Cerebellar nuclear complex (tissue), 1 donor: ENCODE measurements around the gene LRRC23.
"Not testable (repeated sequence)": the region's sequence is repeated elsewhere in the genome, so short reads cannot be mapped to it uniquely, and the experiment has no call there.

Experiments
- DNase-seq, 2 experiments: peaks; one replicate each; lab custom pipeline; 2025; lab: John Stamatoyannopoulos, UW

LRRC23 gene, protein sequence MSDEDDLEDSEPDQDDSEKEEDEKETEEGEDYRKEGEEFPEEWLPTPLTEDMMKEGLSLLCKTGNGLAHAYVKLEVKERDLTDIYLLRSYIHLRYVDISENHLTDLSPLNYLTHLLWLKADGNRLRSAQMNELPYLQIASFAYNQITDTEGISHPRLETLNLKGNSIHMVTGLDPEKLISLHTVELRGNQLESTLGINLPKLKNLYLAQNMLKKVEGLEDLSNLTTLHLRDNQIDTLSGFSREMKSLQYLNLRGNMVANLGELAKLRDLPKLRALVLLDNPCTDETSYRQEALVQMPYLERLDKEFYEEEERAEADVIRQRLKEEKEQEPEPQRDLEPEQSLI

DNA sequence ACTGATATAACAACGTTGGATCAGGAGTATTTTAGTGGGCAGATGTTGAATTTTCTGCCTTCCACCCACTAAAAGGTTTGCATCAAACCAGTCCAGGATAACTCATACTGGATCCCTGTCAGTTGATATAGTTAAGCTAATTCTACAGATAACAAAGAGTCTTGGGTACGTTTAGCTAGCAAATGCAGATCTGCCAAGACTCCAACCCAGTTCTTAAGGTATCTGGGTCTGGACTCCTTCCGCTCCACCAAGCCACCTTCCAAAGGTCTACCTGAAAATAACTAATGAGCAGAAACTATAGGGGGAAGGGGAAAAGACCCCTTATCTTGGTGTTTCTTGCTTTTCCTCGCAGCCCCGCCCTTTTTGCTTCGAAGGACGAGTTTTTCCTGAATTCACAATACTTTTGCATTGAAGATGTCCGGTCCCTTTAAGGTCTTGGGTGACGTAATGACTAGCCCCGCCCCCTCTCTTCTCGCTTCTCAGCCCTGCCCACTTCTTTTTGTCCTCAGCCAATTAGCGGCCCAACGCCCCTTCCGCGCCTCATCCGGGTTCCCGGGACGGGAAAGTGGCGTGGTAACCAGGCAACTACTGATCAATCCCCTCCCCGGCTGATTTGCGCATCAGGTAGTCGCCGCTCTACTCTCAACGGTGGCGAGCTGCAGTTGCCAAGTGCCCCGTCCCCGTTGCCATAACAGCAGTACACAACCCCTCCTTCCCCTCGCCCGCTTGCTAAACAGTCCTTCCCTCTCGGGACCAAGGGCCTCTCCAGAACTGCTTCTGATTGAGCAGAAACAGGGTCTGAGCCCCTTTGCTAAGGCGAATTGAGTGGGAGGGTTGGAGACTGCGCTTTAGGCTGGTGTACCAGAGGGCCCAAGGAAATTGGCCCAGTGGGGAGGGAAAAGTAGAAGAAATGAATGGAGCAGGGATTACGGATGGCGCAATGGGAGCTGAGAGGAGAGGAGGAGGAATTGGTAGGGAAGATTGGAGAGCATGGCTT, at the start of gene LRRC23:
Gene LRRC23 (plus strand): TSS at position 543 of the 997 bp plus-strand sequence. CDS start 812 bp downstream, outside the sequence.
- DNase-seq = peak; percentile 54 to 85

DNA sequence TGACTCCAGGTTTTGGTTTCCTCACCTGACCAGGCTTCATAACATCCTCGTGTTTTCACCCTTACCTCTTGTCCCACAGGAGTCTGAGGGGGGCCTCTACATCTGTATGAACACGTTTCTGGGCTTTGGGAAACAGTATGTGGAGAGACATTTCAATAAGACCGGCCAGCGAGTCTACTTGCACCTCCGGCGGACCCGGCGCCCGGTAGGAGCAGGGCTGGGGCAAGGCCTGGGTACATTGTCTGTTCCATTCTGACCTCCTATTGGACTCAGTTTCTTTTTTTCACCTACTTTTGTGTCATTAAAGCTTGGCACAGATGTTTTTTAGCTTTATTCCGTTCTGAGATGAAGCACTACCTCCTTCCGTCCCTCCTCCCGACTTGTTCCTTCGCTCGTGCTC, 49.3 kb upstream of the LRRC23 start:
- DNase-seq = no peak

DNA sequence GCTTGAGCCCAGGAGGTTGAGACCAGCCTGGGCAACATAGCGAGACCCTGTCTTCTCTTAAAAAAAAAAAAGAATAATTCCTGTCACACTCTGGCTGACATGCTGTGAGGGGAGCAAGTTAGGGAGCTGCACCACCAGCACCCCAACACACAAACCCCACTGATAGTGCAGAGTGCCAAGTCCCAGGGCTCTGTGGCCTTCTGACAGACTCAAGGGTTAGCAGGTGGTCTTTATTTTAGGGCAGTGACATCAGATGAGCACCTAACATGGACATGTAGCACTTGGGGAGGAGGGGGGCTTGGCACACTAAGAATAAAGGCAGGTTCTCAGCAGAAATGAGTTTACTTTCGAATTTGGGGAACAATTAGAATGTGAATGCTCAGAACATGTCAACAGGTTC, 45.8 kb upstream of the LRRC23 start:
- DNase-seq = no peak

DNA sequence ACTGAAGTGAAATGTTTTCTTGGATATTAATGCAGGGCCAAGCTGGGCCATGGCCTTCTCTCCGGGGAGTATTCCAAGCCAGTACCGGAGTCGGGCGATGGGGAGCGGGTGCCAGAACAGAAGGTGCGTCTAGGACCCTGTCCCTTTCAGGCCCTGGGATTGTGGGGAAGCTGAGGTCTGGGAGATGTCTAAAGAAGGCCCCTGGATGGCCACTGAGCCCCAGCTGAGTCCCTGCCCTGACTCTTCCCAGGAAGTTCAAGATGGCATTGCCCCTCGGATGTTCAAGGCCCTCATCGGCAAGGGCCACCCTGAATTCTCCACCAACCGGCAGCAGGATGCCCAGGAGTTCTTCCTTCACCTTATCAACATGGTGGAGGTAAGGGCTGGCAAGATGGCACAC, 44.5 kb upstream of the LRRC23 start:
- DNase-seq = no peak

DNA sequence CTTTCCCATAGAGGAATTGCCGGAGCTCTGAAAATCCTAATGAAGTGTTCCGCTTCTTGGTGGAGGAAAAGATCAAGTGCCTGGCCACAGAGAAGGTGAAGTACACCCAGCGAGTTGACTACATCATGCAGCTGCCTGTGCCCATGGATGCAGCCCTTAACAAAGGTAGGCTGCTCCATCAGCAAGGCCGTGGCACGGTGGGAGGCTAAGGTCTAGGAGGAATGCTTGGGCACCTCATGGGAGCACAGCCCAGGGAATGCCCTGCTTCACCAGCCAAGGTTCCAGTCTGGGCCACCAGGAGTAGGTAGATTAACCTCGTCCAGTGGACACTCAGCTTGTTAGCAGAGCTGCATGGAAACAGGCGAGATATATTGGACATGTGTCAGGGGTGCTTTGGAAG, 43.7 kb upstream of the LRRC23 start:
- no peak for DNase-seq

DNA sequence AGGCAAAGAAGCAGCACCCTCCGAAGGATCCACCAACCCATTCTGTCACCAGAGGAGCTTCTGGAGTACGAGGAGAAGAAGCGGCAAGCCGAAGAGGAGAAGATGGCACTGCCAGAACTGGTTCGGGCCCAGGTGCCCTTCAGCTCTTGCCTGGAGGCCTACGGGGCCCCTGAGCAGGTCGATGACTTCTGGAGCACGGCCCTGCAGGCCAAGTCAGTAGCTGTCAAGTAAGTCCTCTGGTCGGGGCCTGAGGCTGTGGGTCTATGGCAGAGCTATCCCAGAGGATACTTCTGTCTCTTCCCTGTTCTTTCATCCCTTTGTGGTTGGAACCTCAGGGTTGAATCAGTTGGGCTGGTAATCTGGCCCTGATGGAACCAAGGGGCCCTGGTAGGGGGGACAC, 43.2 kb upstream of the LRRC23 start:
- DNase-seq = no peak

DNA sequence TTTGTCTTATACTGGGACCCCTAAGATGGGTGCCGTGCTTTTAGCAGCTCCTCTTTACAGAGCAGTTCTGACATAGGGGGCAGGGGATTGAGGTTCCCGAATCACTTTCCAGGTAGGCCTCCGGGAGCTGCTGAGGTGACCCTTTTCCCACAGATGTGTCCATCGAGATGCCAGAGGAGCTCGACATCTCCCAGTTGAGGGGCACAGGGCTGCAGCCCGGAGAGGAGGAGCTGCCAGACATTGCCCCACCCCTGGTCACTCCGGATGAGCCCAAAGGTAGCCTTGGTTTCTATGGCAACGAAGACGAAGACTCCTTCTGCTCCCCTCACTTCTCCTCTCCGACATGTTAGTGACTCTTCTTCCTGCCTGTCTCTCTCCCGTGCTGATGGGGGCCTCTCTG, 41.6 kb upstream of the LRRC23 start:
- DNase-seq = no peak

DNA sequence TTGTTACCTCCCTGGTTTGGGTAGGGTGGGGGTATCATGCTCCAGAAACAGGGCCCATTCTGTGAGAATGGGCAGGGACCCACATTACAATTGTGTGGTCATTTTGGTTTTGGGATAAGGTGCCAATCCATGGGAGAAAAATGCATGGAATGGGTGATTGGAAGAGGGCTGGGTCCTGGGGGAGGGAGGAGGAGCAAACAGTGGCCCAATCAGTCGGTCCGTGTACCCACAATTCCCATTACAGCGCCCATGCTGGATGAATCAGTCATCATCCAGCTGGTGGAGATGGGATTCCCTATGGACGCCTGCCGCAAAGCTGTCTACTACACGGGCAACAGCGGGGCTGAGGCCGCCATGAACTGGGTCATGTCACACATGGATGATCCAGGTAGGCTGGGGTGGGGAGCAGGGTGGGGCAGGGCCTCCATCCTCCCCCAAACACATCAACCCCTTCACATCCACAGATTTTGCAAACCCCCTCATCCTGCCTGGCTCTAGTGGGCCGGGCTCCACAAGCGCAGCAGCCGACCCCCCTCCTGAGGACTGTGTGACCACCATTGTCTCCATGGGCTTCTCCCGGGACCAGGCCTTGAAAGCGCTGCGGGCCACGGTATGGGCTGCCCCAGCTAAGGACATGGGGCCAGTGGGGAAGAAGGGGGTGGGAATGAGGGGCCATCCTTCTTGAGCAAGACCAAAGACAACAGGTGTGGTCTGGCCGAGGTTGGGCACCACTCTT, 40.9 kb upstream of the LRRC23 start:
- DNase-seq = no peak

DNA sequence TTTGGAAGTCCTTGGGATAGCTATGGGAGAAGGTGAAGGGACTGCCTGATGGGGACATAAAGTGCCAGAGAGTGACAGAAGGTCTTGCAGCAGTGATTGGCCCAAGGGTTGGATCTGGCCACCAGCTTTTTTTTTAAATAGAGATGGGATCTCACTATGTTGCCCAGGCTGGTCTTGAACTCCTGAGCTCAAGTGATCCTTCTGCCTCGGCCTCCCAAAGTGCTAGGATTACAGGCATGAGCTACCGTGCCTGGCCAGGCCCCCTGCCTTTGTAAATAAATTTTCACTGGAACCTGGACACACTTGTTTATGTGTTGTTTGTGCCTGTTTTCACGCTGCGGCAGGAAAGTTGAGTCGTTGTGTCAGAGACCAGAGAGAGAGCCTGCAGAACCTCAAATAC, 39.3 kb upstream of the LRRC23 start:
- DNase-seq = not testable (repeated sequence)

DNA sequence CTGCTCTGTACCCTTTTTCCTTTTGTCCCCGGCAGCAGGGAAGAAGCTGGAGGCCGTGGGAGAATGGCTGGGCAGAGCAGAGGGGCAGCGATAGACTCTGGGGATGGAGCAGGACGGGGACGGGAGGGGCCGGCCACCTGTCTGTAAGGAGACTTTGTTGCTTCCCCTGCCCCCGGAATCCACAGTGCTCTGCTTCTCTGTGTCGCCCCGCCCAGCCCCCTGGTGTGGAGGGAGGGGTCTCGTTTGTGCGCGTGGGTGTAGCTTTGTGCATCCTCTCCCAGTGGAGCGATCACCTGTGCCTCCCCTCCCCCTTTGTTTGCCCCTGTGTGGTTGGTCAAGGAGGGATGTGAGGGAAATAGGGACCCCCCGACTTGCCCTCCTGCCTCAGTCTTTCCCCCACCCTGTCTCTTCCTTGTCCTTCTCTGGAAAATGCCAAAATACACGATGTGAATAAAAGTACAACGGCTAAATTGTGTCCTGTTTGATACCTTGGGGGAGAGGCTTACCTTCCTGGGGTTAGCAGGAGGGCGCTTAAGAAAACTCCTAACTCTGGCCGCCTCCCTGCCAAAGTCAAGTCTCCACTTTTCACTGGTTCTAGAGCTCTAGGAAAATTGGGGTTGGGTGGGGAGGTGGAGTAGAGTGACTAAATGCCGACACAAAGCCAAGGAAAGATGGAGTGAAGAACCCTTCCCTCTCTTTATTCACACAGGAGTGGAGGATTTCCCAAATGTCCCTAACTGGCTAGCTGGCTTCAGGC, 38.3 kb upstream of the LRRC23 start:
- DNase-seq = no peak

DNA sequence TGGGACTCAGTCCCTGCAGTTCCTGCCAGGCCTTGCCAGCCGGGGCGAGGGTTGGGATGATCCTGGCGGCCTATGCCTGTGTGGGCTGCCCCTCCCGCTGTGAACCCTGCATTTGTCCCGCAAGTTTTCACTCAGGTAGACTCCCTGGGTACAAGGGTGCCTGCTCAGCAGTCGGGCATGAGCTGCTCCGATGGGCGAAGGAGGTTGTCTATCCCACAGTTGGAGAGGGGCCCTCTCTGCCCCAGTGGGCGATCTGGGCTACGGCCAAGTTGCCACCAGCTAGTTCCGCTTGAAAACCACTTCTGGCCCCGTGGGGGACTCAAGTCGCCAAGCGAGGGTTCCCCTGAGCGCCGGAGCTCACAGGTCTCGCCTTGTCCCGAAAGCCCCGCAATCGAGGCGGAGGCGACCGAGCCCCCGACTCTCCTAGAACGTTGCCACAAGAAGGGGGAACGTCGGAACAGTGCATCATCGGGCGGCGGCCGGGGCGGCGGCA, 37.7 kb upstream of the LRRC23 start:
- no peak for DNase-seq

DNA sequence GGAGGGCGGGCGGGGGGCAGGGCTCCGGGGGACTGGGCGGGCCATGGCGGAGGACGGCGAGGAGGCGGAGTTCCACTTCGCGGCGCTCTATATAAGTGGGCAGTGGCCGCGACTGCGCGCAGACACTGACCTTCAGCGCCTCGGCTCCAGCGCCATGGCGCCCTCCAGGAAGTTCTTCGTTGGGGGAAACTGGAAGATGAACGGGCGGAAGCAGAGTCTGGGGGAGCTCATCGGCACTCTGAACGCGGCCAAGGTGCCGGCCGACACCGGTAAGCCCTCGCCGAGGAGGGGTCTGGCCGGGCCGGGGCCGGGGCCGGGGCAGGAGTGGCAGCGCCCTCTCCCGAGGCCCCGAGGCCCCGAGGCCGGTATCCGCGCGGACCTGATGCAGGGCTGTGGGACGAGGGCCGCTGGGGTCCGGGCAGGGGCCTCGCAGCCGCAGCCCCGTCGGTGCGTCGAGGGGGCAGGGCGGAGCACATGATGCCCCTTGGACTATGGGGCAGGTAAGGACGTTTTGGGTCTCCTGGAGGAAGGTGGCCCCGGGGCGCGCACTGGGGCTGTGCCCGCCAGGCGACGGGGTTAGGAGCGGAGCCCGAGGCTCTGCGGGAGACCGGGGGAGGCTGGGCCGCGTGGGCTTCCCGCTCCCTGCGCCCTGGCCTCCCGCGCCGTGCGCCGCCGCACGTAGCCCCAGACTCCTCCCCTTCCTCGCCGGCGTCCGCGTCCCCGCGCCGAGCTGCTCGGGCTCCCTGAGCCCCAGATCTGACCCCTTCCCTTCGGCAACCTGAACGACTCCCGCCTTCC, 37.0 kb upstream of the LRRC23 start, which contains the start of gene TPI1:
Gene TPI1 (plus strand): TSS at position 119 of the 798 bp plus-strand sequence. CDS start 36 bp downstream, at position 155.
- peak; percentile 16 to 47 for DNase-seq

DNA sequence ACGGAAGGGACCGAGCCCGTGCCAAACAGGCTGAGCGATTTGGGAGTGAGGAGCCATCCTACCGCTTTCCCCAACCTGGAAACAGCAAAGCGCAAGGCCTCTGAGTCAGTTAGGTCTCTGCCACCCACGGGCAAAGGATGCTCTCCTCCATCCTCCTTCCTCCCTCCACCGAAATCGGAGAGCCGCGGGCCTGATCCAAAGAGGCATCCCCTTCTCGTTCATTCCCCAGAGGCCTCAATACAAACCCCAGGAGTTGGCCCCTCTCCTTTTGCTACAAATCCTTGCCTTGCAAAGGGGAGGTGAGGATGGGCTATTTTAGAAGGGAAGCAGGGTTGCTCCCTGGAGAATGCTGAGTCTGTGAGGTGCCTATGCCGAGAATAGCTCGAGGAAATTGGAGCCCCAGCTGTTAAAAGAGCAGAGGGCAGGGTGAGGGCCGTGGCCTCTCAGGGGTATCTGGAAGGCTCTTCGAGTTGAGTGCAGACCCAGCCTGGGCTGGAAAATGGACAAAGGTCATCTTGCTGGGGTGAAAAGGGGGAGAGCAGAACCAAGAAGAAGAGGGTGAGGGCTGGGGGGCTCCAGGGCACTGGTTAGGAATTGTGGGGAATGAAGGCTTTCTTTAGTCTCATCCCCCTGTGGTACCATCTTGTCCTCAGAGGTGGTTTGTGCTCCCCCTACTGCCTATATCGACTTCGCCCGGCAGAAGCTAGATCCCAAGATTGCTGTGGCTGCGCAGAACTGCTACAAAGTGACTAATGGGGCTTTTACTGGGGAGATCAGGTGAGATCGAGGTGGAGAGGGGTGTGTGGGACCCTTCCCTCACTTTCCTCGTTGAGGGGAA, 36.2 kb upstream of the LRRC23 start:
- no peak for DNase-seq

DNA sequence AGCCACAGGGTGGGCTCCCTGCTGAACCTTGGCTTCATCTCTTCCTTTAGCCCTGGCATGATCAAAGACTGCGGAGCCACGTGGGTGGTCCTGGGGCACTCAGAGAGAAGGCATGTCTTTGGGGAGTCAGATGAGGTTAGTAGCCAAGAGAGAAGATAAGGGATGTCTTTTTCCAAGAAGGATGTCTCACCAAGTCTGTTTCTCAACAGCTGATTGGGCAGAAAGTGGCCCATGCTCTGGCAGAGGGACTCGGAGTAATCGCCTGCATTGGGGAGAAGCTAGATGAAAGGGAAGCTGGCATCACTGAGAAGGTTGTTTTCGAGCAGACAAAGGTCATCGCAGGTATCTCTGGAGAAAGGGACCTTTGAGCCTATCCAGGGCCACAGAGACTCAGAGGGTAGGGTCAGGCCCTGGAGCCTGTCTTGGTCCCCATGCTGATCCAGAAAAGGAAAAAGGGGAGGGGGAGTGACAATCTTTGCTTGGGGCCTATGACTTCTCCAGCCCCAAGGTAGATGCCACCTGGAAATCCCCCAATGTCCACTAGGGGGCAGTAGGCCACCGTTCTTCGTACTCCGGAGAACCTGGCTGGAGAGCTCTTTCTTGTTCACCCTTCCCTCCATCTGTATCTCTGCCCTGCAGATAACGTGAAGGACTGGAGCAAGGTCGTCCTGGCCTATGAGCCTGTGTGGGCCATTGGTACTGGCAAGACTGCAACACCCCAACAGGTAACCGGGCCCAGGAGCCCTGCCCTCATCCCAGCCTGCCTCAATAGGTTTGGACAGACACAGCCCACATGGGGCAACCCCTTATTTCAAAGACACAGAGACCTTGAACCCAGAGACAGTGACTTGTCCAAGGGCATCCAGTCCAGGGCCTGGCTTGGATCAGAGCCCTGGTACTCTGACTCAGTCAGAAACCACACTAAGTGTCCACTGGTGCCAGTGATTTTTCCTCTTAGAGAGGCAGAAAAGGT, 35.3 kb upstream of the LRRC23 start:
- DNase-seq = peak in 1 of 2 experiments; percentile 62

DNA sequence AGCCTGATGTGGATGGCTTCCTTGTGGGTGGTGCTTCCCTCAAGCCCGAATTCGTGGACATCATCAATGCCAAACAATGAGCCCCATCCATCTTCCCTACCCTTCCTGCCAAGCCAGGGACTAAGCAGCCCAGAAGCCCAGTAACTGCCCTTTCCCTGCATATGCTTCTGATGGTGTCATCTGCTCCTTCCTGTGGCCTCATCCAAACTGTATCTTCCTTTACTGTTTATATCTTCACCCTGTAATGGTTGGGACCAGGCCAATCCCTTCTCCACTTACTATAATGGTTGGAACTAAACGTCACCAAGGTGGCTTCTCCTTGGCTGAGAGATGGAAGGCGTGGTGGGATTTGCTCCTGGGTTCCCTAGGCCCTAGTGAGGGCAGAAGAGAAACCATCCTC, 34.3 kb upstream of the LRRC23 start:
- not testable (repeated sequence) for DNase-seq

DNA sequence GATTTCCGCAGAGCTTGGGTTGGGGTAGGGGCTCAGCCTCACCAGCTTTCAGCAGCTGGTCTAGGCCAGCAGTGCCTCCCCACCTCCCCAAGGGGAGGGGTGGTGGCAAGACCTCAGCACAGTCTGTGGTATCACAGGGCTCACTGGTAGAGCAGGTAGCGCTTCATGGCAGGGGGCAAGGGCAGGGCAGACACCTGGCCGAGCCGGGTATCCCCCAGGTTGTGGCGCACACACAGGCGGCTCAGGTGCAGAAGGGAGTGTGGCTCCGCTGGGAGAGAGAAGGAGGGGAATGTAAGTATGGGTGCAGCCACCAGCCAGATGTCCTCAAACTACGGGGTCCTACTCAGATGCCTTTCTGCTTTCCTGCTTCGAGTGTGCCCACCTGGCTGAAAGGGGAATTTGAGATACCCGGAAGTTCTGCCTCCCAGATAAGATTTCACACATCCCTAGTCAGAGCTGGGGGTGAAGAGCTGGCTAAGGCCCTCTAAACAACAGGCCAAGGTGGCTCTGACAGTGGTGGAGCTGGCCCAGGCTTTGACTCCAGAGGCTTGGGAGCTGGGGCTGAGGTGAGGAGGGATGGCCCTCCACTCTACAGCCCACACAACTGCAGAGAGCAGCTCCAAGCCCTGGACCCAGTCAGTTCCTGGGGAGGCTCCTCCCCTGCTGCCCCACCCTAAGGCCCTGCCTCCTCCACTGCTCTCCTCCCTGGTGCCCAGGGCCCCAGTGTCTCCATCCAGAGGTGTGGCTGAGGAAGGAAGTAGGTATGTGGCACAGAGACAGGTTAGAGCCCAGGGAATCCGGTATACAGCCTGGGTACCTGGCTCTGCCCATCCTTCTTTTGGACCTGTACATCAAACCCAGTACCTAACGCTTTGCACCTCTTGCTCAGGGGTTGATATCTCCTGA, 33.3 kb upstream of the LRRC23 start:
- no peak for DNase-seq
